GM23248 (cell line): ENCODE data around the gene ANO5. TPM values are rescaled to one million over a fixed set of nuclear protein-coding genes. Genes with fewer than 3 reads are reported as not detected.
"Not testable (repeated sequence)": the region's sequence is repeated elsewhere in the genome, so short reads cannot be mapped to it uniquely, and the experiment has no call there.

ENCODE experiments used
- DNase-seq: peaks from one replicate; pipeline ENCODE4 v3.0.0-alpha.2; 2015
- H2AFZ ChIP-seq: fragments of 200-600 bp; sonication (generic); 2 replicates; pipeline ENCODE4 v1.6.1; 2016; ENCODE audit warnings: antibody characterized with exemption
- H3F3A ChIP-seq: fragments of 200-600 bp; sonication (generic); 2 replicates; pipeline ENCODE4 v1.6.1; 2016; ENCODE audit warnings: mild to moderate bottlenecking, antibody characterized with exemption, mixed run types; ENCODE audit not compliant: insufficient read depth
- H3K27ac ChIP-seq: fragments of 200-600 bp; sonication (generic); 2 replicates; pipeline ENCODE4 v1.5.1; 2016; ENCODE audit warnings: mild to moderate bottlenecking
- H3K27me3 ChIP-seq: fragments of 200-600 bp; sonication (generic); replicated peaks from 2 replicates; pipeline ENCODE4 v1.6.1; 2016; ENCODE audit warnings: mild to moderate bottlenecking; ENCODE audit not compliant: insufficient read depth
- H3K36me3 ChIP-seq: fragments of 200-600 bp; sonication (generic); 2 replicates; pipeline ENCODE4 v1.6.1; 2016; ENCODE audit warnings: low read depth, mild to moderate bottlenecking
- H3K4me1 ChIP-seq: fragments of 200-600 bp; sonication (generic); 2 replicates; pipeline ENCODE4 v1.6.1; 2016; ENCODE audit warnings: mild to moderate bottlenecking; ENCODE audit not compliant: insufficient read depth
- H3K4me2 ChIP-seq: fragments of 200-600 bp; sonication (generic); one replicate; pipeline ENCODE4 v1.6.1; 2016; ENCODE audit warnings: mild to moderate bottlenecking; ENCODE audit not compliant: unreplicated experiment
- H3K4me3 ChIP-seq: fragments of 200-600 bp; sonication (generic); 2 replicates; pipeline ENCODE4 v1.5.1; 2016; ENCODE audit warnings: mild to moderate bottlenecking
- H3K79me2 ChIP-seq: fragments of 200-600 bp; sonication (generic); 2 replicates; pipeline ENCODE4 v1.6.1; 2016; ENCODE audit warnings: mild to moderate bottlenecking; ENCODE audit not compliant: insufficient read depth
- H3K9ac ChIP-seq: fragments of 200-600 bp; sonication (generic); 2 replicates; pipeline ENCODE4 v1.6.1; 2016; ENCODE audit warnings: mild to moderate bottlenecking
- H3K9me2 ChIP-seq: fragments of 200-600 bp; sonication (generic); 2 replicates; pipeline ENCODE4 v1.6.1; 2016; ENCODE audit warnings: mixed run types, mild to moderate bottlenecking, moderate library complexity; ENCODE audit not compliant: insufficient read depth
- H3K9me3 ChIP-seq: fragments of 200-600 bp; sonication (generic); one replicate; pipeline ENCODE4 v1.6.1; 2017; ENCODE audit warnings: low read depth
- H4K20me1 ChIP-seq: fragments of 200-600 bp; sonication (generic); 2 replicates; pipeline ENCODE4 v1.6.0; 2016; ENCODE audit not compliant: insufficient read depth
- EZH2 ChIP-seq: fragments of 200-600 bp; sonication (generic); IDR thresholded peaks from 2 replicates; pipeline ENCODE4 v1.6.1; 2018; ENCODE audit warnings: antibody characterized with exemption, mild to moderate bottlenecking; ENCODE audit not compliant: insufficient read depth, poor library complexity, severe bottlenecking
- EZH2phosphoT487 ChIP-seq: fragments of 200-600 bp; sonication (generic); IDR thresholded peaks from 2 replicates; pipeline ENCODE4 v1.6.1; 2018; ENCODE audit warnings: antibody characterized with exemption, moderate library complexity, mild to moderate bottlenecking, low read depth; ENCODE audit not compliant: insufficient read depth
- WGBS, 2 experiments: methylation state at CpG; one replicate each; pipeline ENCODE4 v1.1.6; 2015 to 2017; ENCODE audit warnings: low lambda C conversion rate in 2 of 2, low coverage in 1 of 2; ENCODE audit errors: missing lambda C conversion rate in 2 of 2; 5-methylcytosine and 5-hydroxymethylcytosine counted together
- in situ Hi-C: fragments of 300-500 bp; cut with MboI; formaldehyde crosslinking; loops from 2 replicates; pipeline ENCODE4 v1.15.0; 2020
- polyA plus RNA-seq: library from polyadenylated mRNA; unstranded; fragments of >200 nt; fragmentation: Nextera tagmentation; extraction: Ambion mirVana; gene quantifications from 2 replicates; pipeline ENCODE4 v1.2.1, GENCODE V29; 2016
- total RNA-seq: library from RNA; depleted of rRNA; stranded (reverse); fragments of >200 nt; shearing (Covaris generic); gene quantifications from 2 replicates; pipeline ENCODE4 v1.2.3, GENCODE V29; 2014

ANO5 gene
- total and polyA plus RNA-seq, 2 experiments from 2014 or later = not detected

- in situ Hi-C loops = no loop called here
- no peaks in the 10 kb centered on the region for H3K79me2 ChIP-seq
- no peaks in the 10 kb centered on the region for H3K4me1 ChIP-seq
- DNase-seq = no peak
- TF ChIP-seq EZH2phosphoT487 = no peak
- TF ChIP-seq EZH2 = no peak
- H3K4me3 ChIP-seq = no peak overlapping the region
- no peaks in the 10 kb centered on the region for H3F3A ChIP-seq
- no peak overlapping the region for H3K4me2 ChIP-seq
- no peak overlapping the region for H2AFZ ChIP-seq
- H3K9ac ChIP-seq = no peak overlapping the region
- 46 to 51% methylated on average over 1 of the region's 1 CpG for WGBS, 2 experiments
- no peaks in the 10 kb centered on the region for H3K9me2 ChIP-seq
- no peaks in the 10 kb centered on the region for H3K27me3 ChIP-seq
- H3K36me3 ChIP-seq = no peaks in the 10 kb centered on the region
- H3K27ac ChIP-seq = no peak overlapping the region
- H3K9me3 ChIP-seq = no peaks in the 10 kb centered on the region
- no peaks in the 10 kb centered on the region for H4K20me1 ChIP-seq
Observed at GRCh38 chr11:22256876-22257275, 64.0 kb downstream of the ANO5 start.

GRCh38 chr11:22263613-22264012 is 70.7 kb downstream of the ANO5 start:
- Histone ChIP-seq H3K4me1 (no peaks in the 10 kb centered on the region), H3K9me3 (no peaks in the 10 kb centered on the region), H3K36me3 (no peaks in the 10 kb centered on the region), H3K27ac (no peak overlapping the region), H3K9ac (no peak overlapping the region), H2AFZ (no peak overlapping the region), H3K4me2 (no peak overlapping the region), H3K27me3 (no peaks in the 10 kb centered on the region), H4K20me1 (no peaks in the 10 kb centered on the region), H3K9me2 (no peaks in the 10 kb centered on the region), H3K4me3 (no peak overlapping the region), H3K79me2 (no peaks in the 10 kb centered on the region), H3F3A (no peaks in the 10 kb centered on the region)
- no peak for TF ChIP-seq EZH2phosphoT487
- DNase-seq = no peak
- in situ Hi-C loops = no loop called here
- WGBS, 2 experiments = 19 to 31% methylated on average over 2 of the region's 2 CpGs

GRCh38 chr11:22268983-22269624 is 76.2 kb downstream of the ANO5 start:
- H3K27ac ChIP-seq, H2AFZ ChIP-seq, H3K9me2 ChIP-seq, DNase-seq, H3F3A ChIP-seq, H3K4me1 ChIP-seq, H3K4me3 ChIP-seq, H4K20me1 ChIP-seq, H3K4me2 ChIP-seq, H3K9me3 ChIP-seq, H3K79me2 ChIP-seq, H3K27me3 ChIP-seq, in situ Hi-C loops, H3K36me3 ChIP-seq, H3K9ac ChIP-seq: not testable (repeated sequence)
- 0 to 57% methylated on average over 1 of the region's 1 CpG for WGBS, 2 experiments

GRCh38 chr11:22273781-22274180 is 80.9 kb downstream of the ANO5 start:
- H3F3A ChIP-seq = no peaks in the 10 kb centered on the region
- no peaks in the 10 kb centered on the region for H3K36me3 ChIP-seq
- no peaks in the 10 kb centered on the region for H3K9me3 ChIP-seq
- H3K27ac ChIP-seq = no peak overlapping the region
- no peak overlapping the region for H2AFZ ChIP-seq
- no peak overlapping the region for H3K4me3 ChIP-seq
- WGBS, 2 experiments = 49 to 57% methylated on average over 1 of the region's 1 CpG
- H3K9me2 ChIP-seq = no peaks in the 10 kb centered on the region
- no peaks in the 10 kb centered on the region for H3K4me1 ChIP-seq
- in situ Hi-C loops = no loop called here
- H4K20me1 ChIP-seq = no peaks in the 10 kb centered on the region; the same call in 1 of the 2 replicates
- no peaks in the 10 kb centered on the region for H3K27me3 ChIP-seq
- no peak overlapping the region for H3K9ac ChIP-seq
- no peak overlapping the region for H3K4me2 ChIP-seq
- DNase-seq = no peak
- no peaks in the 10 kb centered on the region for H3K79me2 ChIP-seq
- TF ChIP-seq EZH2phosphoT487 (no peak), EZH2 (no peak)

- no peaks in the 10 kb centered on the region for H3K9me3 ChIP-seq
- no peaks in the 10 kb centered on the region for H3F3A ChIP-seq
- H3K79me2 ChIP-seq = no peaks in the 10 kb centered on the region
- no peak for DNase-seq
- no peak overlapping the region for H3K4me2 ChIP-seq
- H3K27ac ChIP-seq = no peak overlapping the region
- H2AFZ ChIP-seq = no peak overlapping the region
- H4K20me1 ChIP-seq = no peaks in the 10 kb centered on the region; the same call in 1 of the 2 replicates
- TF ChIP-seq EZH2phosphoT487 (no peak), EZH2 (no peak)
- no peaks in the 10 kb centered on the region for H3K9me2 ChIP-seq
- in situ Hi-C loops = no loop called here
- H3K4me1 ChIP-seq = no peaks in the 10 kb centered on the region
- H3K4me3 ChIP-seq = no peak overlapping the region
- H3K9ac ChIP-seq = no peak overlapping the region
- H3K27me3 ChIP-seq = no peaks in the 10 kb centered on the region
- no peaks in the 10 kb centered on the region for H3K36me3 ChIP-seq
Observed at GRCh38 chr11:22275600-22275999, 82.7 kb downstream of the ANO5 start.
